ENCODE data around the gene CGB5. TPM values are rescaled to one million over a fixed set of nuclear protein-coding genes. Genes with fewer than 3 reads are reported as not detected.
A peak's percentile ranks its signal among the peaks of the same experiment; 100 is the strongest.

The CGB5 gene
- total and polyA plus RNA-seq, 9 of the 15 experiments (the other 6 are each of a cell fraction or from before 2014, with no cell fraction given) = not detected

DNA sequence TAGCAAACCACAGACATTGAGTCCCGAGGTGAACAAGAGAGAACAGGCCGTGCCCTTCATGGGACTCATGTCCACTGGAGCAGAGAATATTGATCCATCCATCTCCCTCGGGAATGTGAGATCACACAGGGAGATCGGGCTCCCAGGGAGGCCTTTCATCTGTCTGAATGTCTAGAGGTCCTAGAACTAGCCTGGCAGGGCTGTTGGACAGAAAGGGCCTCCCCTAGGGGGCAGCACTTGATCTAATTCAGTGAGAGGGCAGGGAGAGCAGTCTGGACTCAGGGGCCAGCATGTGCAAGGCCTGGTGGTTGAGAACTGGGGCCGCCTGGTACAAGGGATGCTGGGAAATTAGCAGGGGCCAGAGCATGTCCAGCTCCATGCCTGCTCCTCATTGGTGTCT lies 45.7 kb upstream of the CGB5 start (continued):
- TF ChIP-seq MYBL2 (IDR thresholded peaks at IDR 0.05; ENCODE audit: low read depth) = no peak
- no peak for TF ChIP-seq MYBL2 (CRISPR knock-in tag; IDR thresholded peaks at IDR 0.05; ENCODE audit: borderline replicate concordance)
- TF ChIP-seq ZNF174 (CRISPR knock-in tag; IDR thresholded peaks at IDR 0.05) = no peak
- TF ChIP-seq SMC3 (conservative IDR thresholded peaks at IDR 0.05; ENCODE audit: insufficient read depth, low read depth, low read length) = 0 out of 2 replicates have a peak, but pooled peaks have one; percentile 9
- TF ChIP-seq, protein P1, sequence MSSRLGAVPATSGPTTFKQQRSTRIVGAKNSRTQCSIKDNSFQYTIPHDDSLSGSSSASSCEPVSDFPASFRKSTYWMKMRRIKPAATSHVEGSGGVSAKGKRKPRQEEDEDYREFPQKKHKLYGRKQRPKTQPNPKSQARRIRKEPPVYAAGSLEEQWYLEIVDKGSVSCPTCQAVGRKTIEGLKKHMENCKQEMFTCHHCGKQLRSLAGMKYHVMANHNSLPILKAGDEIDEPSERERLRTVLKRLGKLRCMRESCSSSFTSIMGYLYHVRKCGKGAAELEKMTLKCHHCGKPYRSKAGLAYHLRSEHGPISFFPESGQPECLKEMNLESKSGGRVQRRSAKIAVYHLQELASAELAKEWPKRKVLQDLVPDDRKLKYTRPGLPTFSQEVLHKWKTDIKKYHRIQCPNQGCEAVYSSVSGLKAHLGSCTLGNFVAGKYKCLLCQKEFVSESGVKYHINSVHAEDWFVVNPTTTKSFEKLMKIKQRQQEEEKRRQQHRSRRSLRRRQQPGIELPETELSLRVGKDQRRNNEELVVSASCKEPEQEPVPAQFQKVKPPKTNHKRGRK (tag; IDR thresholded peaks at IDR 0.05) = no peak
- TF ChIP-seq, protein P2, sequence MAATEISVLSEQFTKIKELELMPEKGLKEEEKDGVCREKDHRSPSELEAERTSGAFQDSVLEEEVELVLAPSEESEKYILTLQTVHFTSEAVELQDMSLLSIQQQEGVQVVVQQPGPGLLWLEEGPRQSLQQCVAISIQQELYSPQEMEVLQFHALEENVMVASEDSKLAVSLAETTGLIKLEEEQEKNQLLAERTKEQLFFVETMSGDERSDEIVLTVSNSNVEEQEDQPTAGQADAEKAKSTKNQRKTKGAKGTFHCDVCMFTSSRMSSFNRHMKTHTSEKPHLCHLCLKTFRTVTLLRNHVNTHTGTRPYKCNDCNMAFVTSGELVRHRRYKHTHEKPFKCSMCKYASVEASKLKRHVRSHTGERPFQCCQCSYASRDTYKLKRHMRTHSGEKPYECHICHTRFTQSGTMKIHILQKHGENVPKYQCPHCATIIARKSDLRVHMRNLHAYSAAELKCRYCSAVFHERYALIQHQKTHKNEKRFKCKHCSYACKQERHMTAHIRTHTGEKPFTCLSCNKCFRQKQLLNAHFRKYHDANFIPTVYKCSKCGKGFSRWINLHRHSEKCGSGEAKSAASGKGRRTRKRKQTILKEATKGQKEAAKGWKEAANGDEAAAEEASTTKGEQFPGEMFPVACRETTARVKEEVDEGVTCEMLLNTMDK (IDR thresholded peaks at IDR 0.05; ENCODE audit: borderline replicate concordance, insufficient read depth, low read depth, low read length, poor library complexity, severe bottlenecking) = peak; percentile 92
- TF ChIP-seq, protein P3, sequence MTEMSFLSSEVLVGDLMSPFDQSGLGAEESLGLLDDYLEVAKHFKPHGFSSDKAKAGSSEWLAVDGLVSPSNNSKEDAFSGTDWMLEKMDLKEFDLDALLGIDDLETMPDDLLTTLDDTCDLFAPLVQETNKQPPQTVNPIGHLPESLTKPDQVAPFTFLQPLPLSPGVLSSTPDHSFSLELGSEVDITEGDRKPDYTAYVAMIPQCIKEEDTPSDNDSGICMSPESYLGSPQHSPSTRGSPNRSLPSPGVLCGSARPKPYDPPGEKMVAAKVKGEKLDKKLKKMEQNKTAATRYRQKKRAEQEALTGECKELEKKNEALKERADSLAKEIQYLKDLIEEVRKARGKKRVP (CRISPR knock-in tag; IDR thresholded peaks at IDR 0.05) = no peak
- no peak for TF ChIP-seq ELF2 (CRISPR knock-in tag; IDR thresholded peaks at IDR 0.05)
- TF ChIP-seq RAD51 (IDR thresholded peaks at IDR 0.05; ENCODE audit: borderline replicate concordance, low read depth) = no peak
- no peak for TF ChIP-seq BCL6 (CRISPR knock-in tag; IDR thresholded peaks at IDR 0.05)
- no peak for TF ChIP-seq ZNF79 (CRISPR knock-in tag; IDR thresholded peaks at IDR 0.05; ENCODE audit: low read depth)
- TF ChIP-seq, protein P4, sequence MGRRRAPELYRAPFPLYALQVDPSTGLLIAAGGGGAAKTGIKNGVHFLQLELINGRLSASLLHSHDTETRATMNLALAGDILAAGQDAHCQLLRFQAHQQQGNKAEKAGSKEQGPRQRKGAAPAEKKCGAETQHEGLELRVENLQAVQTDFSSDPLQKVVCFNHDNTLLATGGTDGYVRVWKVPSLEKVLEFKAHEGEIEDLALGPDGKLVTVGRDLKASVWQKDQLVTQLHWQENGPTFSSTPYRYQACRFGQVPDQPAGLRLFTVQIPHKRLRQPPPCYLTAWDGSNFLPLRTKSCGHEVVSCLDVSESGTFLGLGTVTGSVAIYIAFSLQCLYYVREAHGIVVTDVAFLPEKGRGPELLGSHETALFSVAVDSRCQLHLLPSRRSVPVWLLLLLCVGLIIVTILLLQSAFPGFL (CRISPR knock-in tag; IDR thresholded peaks at IDR 0.05) = no peak
- no peak for TF ChIP-seq MYC (IDR thresholded peaks at IDR 0.05; ENCODE audit: low read depth, low read length)
- no peak for TF ChIP-seq MYC (CRISPR knock-in tag; IDR thresholded peaks at IDR 0.05; ENCODE audit: borderline replicate concordance, low read depth)
- 0 out of 2 replicates have a peak, but pooled peaks have one; percentile 11 for TF ChIP-seq POLR2A (conservative IDR thresholded peaks at IDR 0.05)
- no peak for TF ChIP-seq CXXC5 (CRISPR knock-in tag; IDR thresholded peaks at IDR 0.05)
- TF ChIP-seq FOXK2 (conservative IDR thresholded peaks at IDR 0.05 in 1 of 2, IDR thresholded peaks at IDR 0.05 in 1 of 2; ENCODE audit: low read depth in 2 of 2) = no peak
- peak; percentile 27; the same call in 1 of the 2 replicates for TF ChIP-seq L3MBTL2 (IDR thresholded peaks at IDR 0.05)
- TF ChIP-seq PHB2 (IDR thresholded peaks at IDR 0.05; ENCODE audit: low read depth) = no peak
- no peak for TF ChIP-seq ZNF324 (CRISPR knock-in tag; IDR thresholded peaks at IDR 0.05)

All from K562 (cell line).